GM12878 (cell line): Measurements from ENCODE around the gene SPATA1.

Source experiments
- CREM ChIP-seq: IDR thresholded peaks from 2 replicates; pipeline ENCODE4 v1.6.1; 2014; ENCODE audit warnings: antibody characterized with exemption, low read depth
- MTA2 ChIP-seq: fragments of 450-650 bp; IDR thresholded peaks from 2 replicates; pipeline ENCODE4 v1.6.1; 2016; ENCODE audit warnings: low read depth, mild to moderate bottlenecking, moderate library complexity
- MYC ChIP-seq: IDR thresholded peaks from 2 replicates; pipeline ENCODE4 v1.6.1; 2011; ENCODE audit warnings: mild to moderate bottlenecking, low read length, moderate library complexity, inconsistent platforms; ENCODE audit not compliant: insufficient read depth, insufficient replicate concordance, insufficient read length, severe bottlenecking
- NRF1 ChIP-seq: conservative IDR thresholded peaks from 2 replicates; pipeline ENCODE4 v1.6.1; 2011; ENCODE audit warnings: mild to moderate bottlenecking, low read depth, low read length, improper control_type of control experiment
- POLR2AphosphoS5 ChIP-seq: IDR thresholded peaks from 2 replicates; pipeline ENCODE4 v1.6.1; 2011; ENCODE audit warnings: mild to moderate bottlenecking, low read length, inconsistent platforms
- RBBP5 ChIP-seq: fragments of 200-600 bp; sonication (generic); conservative IDR thresholded peaks from 2 replicates; pipeline ENCODE4 v1.6.1; 2016
- YY1 ChIP-seq: IDR thresholded peaks from 2 replicates; pipeline ENCODE4 v1.6.1; 2011; ENCODE audit warnings: low read depth, mild to moderate bottlenecking, low read length
- ZBED1 ChIP-seq: IDR thresholded peaks from 2 replicates; pipeline ENCODE4 v1.6.1; 2016; ENCODE audit warnings: borderline replicate concordance
- TF ChIP-seq, protein P1 (sequence below), 3 experiments: IDR thresholded peaks in 2 of 3; conservative IDR thresholded peaks in 1 of 3; 2 replicates each; pipeline ENCODE4 v1.5.1; 2011; ENCODE audit warnings: low read depth in 3 of 3, low read length in 3 of 3, mild to moderate bottlenecking in 3 of 3, control low read depth in 2 of 3, moderate library complexity in 2 of 3, inconsistent platforms in 1 of 3, mixed read lengths in 1 of 3; ENCODE audit not compliant: control insufficient read depth in 2 of 3, insufficient read depth in 1 of 3; ENCODE audit errors: extremely low read depth in 1 of 3
- TF ChIP-seq, protein P2 (sequence below): IDR thresholded peaks from 2 replicates; pipeline ENCODE4 v1.6.1; 2011; ENCODE audit warnings: mild to moderate bottlenecking, low read depth, low read length, moderate library complexity; ENCODE audit not compliant: insufficient replicate concordance

DNA sequence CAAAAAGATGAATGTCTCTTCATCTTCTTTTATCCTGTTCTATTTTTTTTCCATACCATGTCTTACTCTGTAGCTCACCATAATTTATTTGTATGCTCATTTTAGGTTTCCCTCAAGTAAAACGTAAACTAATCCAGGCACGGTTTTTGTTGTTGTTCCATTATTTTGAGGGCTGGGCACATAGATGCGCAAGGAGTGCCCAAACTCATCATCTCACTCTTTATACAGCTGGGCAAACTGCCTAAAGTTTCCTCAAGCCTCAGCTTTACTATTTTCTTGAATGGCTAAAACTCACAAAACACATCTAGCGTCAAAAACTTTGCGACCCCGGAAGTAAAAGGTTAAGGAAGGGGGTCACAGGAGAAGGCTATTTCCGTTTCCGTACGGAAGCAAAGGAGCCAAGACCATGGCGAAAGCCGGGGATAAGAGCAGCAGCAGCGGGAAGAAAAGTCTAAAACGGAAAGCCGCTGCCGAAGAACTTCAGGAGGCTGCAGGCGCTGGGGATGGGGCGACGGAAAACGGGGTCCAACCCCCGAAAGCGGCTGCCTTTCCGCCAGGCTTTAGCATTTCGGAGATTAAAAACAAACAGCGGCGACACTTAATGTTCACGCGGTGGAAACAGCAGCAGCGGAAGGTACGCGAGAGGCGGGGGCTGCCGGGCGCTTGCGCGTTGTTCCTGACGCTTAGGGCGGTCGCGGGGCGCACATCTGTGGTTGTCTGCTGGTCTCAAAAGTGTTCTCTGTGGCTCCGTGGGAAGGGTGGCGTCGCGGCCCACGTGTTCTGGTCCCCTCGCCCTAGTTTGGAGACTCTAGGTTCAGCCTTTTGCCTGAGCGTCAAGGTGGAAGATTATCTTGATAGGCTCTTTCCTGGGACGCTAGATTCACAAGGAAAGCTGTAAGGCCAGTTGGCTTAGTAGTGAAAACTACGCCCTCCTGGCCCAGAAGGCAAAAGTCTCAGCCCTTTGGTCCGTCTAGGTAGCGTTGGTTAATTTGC is 27.0 kb upstream of the SPATA1 start, which contains the start of gene RPF1:
- TF ChIP-seq ZBED1, result no peak
- TF ChIP-seq, protein P1, sequence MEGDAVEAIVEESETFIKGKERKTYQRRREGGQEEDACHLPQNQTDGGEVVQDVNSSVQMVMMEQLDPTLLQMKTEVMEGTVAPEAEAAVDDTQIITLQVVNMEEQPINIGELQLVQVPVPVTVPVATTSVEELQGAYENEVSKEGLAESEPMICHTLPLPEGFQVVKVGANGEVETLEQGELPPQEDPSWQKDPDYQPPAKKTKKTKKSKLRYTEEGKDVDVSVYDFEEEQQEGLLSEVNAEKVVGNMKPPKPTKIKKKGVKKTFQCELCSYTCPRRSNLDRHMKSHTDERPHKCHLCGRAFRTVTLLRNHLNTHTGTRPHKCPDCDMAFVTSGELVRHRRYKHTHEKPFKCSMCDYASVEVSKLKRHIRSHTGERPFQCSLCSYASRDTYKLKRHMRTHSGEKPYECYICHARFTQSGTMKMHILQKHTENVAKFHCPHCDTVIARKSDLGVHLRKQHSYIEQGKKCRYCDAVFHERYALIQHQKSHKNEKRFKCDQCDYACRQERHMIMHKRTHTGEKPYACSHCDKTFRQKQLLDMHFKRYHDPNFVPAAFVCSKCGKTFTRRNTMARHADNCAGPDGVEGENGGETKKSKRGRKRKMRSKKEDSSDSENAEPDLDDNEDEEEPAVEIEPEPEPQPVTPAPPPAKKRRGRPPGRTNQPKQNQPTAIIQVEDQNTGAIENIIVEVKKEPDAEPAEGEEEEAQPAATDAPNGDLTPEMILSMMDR (IDR thresholded peaks at IDR 0.05 in 2 of 3, conservative IDR thresholded peaks at IDR 0.05 in 1 of 3; ENCODE audit: control insufficient read depth in 2 of 3, extremely low read depth in 1 of 3, insufficient read depth in 1 of 3, low read depth in 3 of 3, low read length in 3 of 3), result no peak
- TF ChIP-seq POLR2AphosphoS5, result peak; percentile 90
- TF ChIP-seq YY1, result peak; percentile 91
- peak; percentile 52 for TF ChIP-seq NRF1
- TF ChIP-seq, protein P2, sequence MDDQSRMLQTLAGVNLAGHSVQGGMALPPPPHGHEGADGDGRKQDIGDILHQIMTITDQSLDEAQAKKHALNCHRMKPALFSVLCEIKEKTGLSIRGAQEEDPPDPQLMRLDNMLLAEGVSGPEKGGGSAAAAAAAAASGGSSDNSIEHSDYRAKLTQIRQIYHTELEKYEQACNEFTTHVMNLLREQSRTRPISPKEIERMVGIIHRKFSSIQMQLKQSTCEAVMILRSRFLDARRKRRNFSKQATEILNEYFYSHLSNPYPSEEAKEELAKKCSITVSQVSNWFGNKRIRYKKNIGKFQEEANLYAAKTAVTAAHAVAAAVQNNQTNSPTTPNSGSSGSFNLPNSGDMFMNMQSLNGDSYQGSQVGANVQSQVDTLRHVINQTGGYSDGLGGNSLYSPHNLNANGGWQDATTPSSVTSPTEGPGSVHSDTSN, result no peak
- TF ChIP-seq MYC, result no peak
- peak; percentile 90 for TF ChIP-seq MTA2
- peak; percentile 85 for TF ChIP-seq RBBP5
- TF ChIP-seq CREM, result peak; percentile 33; the same call in 1 of the 2 replicates
